NB4 (cell line): ENCODE data around the gene KLC1.

Source experiments
- POLR2A ChIP-seq: IDR thresholded peaks from 2 replicates; pipeline ENCODE4 v1.6.1; 2011; ENCODE audit warnings: mild to moderate bottlenecking; ENCODE audit not compliant: insufficient read length; ENCODE audit errors: extremely low read depth
- TF ChIP-seq, protein P1 (sequence below): IDR thresholded peaks from one replicate; pipeline ENCODE4 v1.5.1; 2012; ENCODE audit warnings: low read depth, low read length

GRCh38 chr14:103728721-103729120 is 99.7 kb downstream of the KLC1 start:
- TF ChIP-seq, protein P1, sequence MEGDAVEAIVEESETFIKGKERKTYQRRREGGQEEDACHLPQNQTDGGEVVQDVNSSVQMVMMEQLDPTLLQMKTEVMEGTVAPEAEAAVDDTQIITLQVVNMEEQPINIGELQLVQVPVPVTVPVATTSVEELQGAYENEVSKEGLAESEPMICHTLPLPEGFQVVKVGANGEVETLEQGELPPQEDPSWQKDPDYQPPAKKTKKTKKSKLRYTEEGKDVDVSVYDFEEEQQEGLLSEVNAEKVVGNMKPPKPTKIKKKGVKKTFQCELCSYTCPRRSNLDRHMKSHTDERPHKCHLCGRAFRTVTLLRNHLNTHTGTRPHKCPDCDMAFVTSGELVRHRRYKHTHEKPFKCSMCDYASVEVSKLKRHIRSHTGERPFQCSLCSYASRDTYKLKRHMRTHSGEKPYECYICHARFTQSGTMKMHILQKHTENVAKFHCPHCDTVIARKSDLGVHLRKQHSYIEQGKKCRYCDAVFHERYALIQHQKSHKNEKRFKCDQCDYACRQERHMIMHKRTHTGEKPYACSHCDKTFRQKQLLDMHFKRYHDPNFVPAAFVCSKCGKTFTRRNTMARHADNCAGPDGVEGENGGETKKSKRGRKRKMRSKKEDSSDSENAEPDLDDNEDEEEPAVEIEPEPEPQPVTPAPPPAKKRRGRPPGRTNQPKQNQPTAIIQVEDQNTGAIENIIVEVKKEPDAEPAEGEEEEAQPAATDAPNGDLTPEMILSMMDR, result no peak
- TF ChIP-seq POLR2A, result no peak
